Keratinocyte (primary cell): Measurements from ENCODE around the gene MPP1. TPM values are rescaled to one million over a fixed set of nuclear protein-coding genes. Genes with fewer than 3 reads are reported as not detected.

ENCODE experiments used
- DNase-seq: peaks from one replicate; pipeline ENCODE4 v3.0.0-alpha.2; 2011; ENCODE audit warnings: low read depth, missing footprints, low spot score
- FAIRE-seq: peaks from 2 replicates; lab custom pipeline; 2011; peaks lifted over from hg19 to GRCh38; lab: Jason Lieb, UNC
- H2AFZ ChIP-seq: 2 replicates; pipeline ENCODE4 v1.6.0; 2012; ENCODE audit warnings: low read length, control low read depth, inconsistent platforms; ENCODE audit not compliant: control insufficient read depth
- H3K27ac ChIP-seq: 2 replicates; pipeline ENCODE4 v1.5.1; 2011; ENCODE audit warnings: low read length; ENCODE audit not compliant: control insufficient read depth, insufficient read depth
- H3K27me3 ChIP-seq: 3 replicates; pipeline ENCODE4 v1.6.0; 2011; ENCODE audit warnings: low read length; ENCODE audit not compliant: control insufficient read depth, insufficient read depth; ENCODE audit errors: extremely low read depth
- H3K36me3 ChIP-seq, 2 experiments: 2 replicates in 1 of 2; 3 replicates in 1 of 2; pipeline ENCODE4 v1.5.1; 2011; ENCODE audit warnings: low read length in 2 of 2, mild to moderate bottlenecking in 1 of 2; ENCODE audit not compliant: control insufficient read depth in 2 of 2, insufficient read depth in 2 of 2; ENCODE audit errors: extremely low read depth in 1 of 2
- H3K4me1 ChIP-seq: 3 replicates; pipeline ENCODE4 v1.5.1; 2011; ENCODE audit warnings: low read length; ENCODE audit not compliant: control insufficient read depth, insufficient read depth; ENCODE audit errors: extremely low read depth
- H3K4me2 ChIP-seq: 3 replicates; pipeline ENCODE4 v1.6.0; 2011; ENCODE audit warnings: low read depth, low read length; ENCODE audit not compliant: control insufficient read depth, insufficient read depth; ENCODE audit errors: extremely low read depth
- H3K4me3 ChIP-seq, 3 experiments: fragments of 200-600 bp in 1 of 3; sonication (generic) in 1 of 3; 2 replicates in 2 of 3; 3 replicates in 1 of 3; pipeline ENCODE4 v1.5.1; 2011 to 2016; ENCODE audit warnings: low read length in 3 of 3, mild to moderate bottlenecking in 3 of 3, control low read depth in 2 of 3, inconsistent platforms in 1 of 3, low read depth in 1 of 3, mixed read lengths in 1 of 3, mixed run types in 1 of 3, moderate library complexity in 1 of 3; ENCODE audit not compliant: control insufficient read depth in 2 of 3, insufficient read depth in 2 of 3; ENCODE audit errors: extremely low read depth in 1 of 3
- H3K79me2 ChIP-seq: 2 replicates; pipeline ENCODE4 v1.6.0; 2012; ENCODE audit warnings: low read length; ENCODE audit not compliant: control insufficient read depth, insufficient read depth
- H3K9ac ChIP-seq: 3 replicates; pipeline ENCODE4 v1.6.0; 2011; ENCODE audit warnings: low read length; ENCODE audit not compliant: control insufficient read depth, insufficient read depth; ENCODE audit errors: extremely low read depth
- H3K9me1 ChIP-seq: 3 replicates; pipeline ENCODE4 v1.6.0; 2011; ENCODE audit warnings: low read length; ENCODE audit not compliant: control insufficient read depth, insufficient read depth; ENCODE audit errors: extremely low read depth
- H3K9me3 ChIP-seq: 2 replicates; pipeline ENCODE4 v1.5.1; 2012; ENCODE audit warnings: low read depth, low read length; ENCODE audit not compliant: control insufficient read depth
- H4K20me1 ChIP-seq: 3 replicates; pipeline ENCODE4 v1.6.0; 2011; ENCODE audit warnings: low read length; ENCODE audit not compliant: control insufficient read depth, insufficient read depth; ENCODE audit errors: extremely low read depth
- CTCF ChIP-seq, 3 experiments: IDR thresholded peaks in 1 of 3; conservative IDR thresholded peaks in 1 of 3; optimal IDR thresholded peaks in 1 of 3; 2 replicates in 2 of 3; 3 replicates in 1 of 3; pipeline versions ENCODE3 to v1.5.1; 2011; ENCODE audit warnings: low read length in 3 of 3, mild to moderate bottlenecking in 3 of 3, moderate library complexity in 2 of 3, control low read depth in 1 of 3, inconsistent platforms in 1 of 3; ENCODE audit not compliant: insufficient read depth in 2 of 3; ENCODE audit errors: extremely low read depth in 1 of 3
- EZH2 ChIP-seq: IDR thresholded peaks from one replicate; pipeline ENCODE4 v1.6.1; 2012; ENCODE audit warnings: inconsistent platforms, mild to moderate bottlenecking, low read length, moderate library complexity
- dilution Hi-C: fragments of 300-500 bp; cut with MboI; formaldehyde crosslinking; loops from one replicate; pipeline ENCODE4 v1.7.0; 2020; ENCODE audit warnings: low sequenced_read_pairs; ENCODE audit not compliant: extremely low pct_ligation_motif_present
- polyA plus RNA-seq, 5 experiments: library from polyadenylated mRNA; depleted of rRNA in 3 of 5; stranded (reverse) in 3 of 5; stranded (forward) in 1 of 5; unstranded in 1 of 5; fragments of >200 nt; gene quantifications; 1 replicate in 1 of 5; 2 replicates in 3 of 5; 3 replicates in 1 of 5; pipeline versions ENCODE4 v1.2.1 to v1.2.3, GENCODE V29; 2011 to 2012; ENCODE audit warnings: missing spikeins in 2 of 5, low read depth in 1 of 5, low replicate concordance in 1 of 5

Gene MPP1
- polyA plus RNA-seq, 1 donor (not counting 4 experiments of a cell fraction or from before 2014, with no cell fraction given): 4.9 TPM

DNA sequence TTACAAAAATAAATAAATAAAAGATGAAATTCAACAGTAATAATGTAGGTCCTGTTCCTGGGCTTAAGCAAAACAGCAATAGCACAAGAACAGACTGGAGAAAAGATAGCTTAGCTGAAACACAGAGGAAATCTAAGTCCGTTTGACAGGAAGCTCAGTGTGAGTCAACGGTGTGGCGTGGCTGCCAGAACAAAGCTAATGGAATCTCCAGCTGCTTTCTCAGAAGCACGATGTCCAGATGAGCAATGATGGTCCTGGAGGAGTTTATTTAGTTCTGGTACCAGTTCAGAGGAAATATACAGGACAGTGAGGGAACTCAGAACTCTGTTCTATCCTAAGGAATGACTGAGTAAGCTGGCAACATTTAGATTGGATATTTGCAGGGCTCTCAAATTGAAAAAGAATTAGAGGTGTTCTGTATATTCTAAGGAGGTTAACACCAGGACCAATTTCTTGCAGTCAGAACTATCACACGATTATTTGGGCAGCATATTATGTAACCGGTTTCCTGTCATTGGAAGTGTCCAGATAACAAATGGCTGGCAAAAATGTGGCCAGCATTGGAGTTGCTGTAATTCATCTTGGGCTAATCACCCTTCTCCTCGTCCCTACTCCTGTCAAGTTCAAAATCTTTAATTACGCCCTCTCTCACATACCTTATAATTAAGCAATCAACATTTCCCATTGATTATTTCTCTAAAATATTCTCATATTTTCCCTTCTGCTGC, 67.1 kb downstream of the MPP1 start:
- peak; percentile 17 for FAIRE-seq

DNA sequence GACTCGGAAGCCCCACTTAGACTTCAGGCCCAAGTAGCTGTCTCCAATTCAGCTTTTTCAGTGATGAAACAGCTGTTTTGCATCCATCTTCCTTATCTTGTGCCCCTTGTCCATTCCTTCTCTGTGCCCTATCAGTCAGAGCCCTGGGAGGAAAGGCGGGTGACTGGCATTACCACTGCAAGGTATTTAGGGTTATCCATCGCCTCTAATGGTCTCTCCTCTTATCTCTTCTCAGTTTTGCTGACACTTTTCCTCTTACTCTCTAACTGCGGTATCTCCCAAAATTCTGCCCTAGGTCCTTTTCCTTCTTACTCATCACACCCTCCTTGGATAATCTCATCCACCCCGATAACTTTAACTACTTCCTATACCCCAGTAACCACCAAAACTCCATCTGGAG, 68.1 kb downstream of the MPP1 start:
- no peak for DNase-seq
- Histone ChIP-seq H3K36me3 (no peaks in the 10 kb centered on the region), H3K9ac (no peak overlapping the region), H3K27ac (no peak overlapping the region), H3K4me3 (no peak overlapping the region), H3K79me2 (no peaks in the 10 kb centered on the region), H3K9me3 (no peaks in the 10 kb centered on the region), H3K27me3 (no peaks in the 10 kb centered on the region), H4K20me1 (no peaks in the 10 kb centered on the region), H3K4me2 (no peak overlapping the region), H2AFZ (no peak overlapping the region), H3K4me1 (peaks cover 7% of the 10 kb centered on the region), H3K9me1 (no peaks in the 10 kb centered on the region)
- FAIRE-seq: no peak
- dilution Hi-C loops: no loop called here
- TF ChIP-seq EZH2: no peak

More for the DNA sequence above, 67.1 kb downstream of the MPP1 start:
- Histone ChIP-seq H3K27me3 (no peaks in the 10 kb centered on the region), H3K4me1 (peaks cover 7% of the 10 kb centered on the region), H3K79me2 (no peaks in the 10 kb centered on the region), H3K27ac (no peak overlapping the region), H3K4me3 (no peak overlapping the region), H3K9ac (no peak overlapping the region), H2AFZ (no peak overlapping the region), H4K20me1 (no peaks in the 10 kb centered on the region), H3K9me1 (no peaks in the 10 kb centered on the region), H3K9me3 (no peaks in the 10 kb centered on the region), H3K4me2 (peak overlapping the region; percentile 3), H3K36me3 (no peaks in the 10 kb centered on the region)
- no peak for DNase-seq
- TF ChIP-seq EZH2: no peak
- no peak for TF ChIP-seq CTCF (optimal IDR thresholded peaks at IDR 0.05 in 1 of 3, IDR thresholded peaks at IDR 0.05 in 1 of 3, conservative IDR thresholded peaks at IDR 0.05 in 1 of 3; ENCODE audit: extremely low read depth in 1 of 3, insufficient read depth in 2 of 3, low read length in 3 of 3)
- dilution Hi-C loops: no loop called here
